ENCODE results near the gene CASP7. TPM values are rescaled to one million over a fixed set of nuclear protein-coding genes. Genes with fewer than 3 reads are reported as not detected.

The CASP7 gene
- total and polyA plus RNA-seq, 7 donors: 4.5 to 24.7 (median 11.9) TPM

DNA sequence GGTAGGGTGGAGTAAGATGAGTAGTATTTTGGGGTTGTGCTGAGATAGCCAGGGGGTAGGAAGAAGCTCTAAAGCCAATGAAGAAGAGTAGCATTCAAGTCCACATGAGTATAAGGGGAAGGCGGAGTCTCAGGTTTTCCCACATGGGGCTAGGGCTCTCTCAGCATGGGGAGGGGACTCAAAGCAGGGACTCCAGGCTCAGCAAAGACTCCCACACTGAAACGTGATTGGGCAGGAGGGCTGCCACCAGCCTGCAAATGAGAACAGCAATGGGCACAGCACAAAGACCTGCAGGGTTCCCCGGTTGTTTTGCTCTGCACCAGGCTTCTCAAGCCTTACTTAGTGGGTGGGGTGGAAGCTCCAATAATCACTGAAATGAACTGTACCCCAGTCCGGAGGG is 14.4 kb upstream of the CASP7 start:
- DNase-seq: no peak
- Histone ChIP-seq H3K27ac (peak overlapping the region; percentile 98), H3K27me3 (ENCODE audit: insufficient read depth in 3 of 3, low read length in 2 of 3) (no peaks in the 10 kb centered on the region), H3K36me3 (ENCODE audit: insufficient read depth in 1 of 2, low read depth in 1 of 2) (peaks cover 0 to 11% of the 10 kb centered on the region in 2 donors), H3K4me3 (peak overlapping the region; percentile 37), H3K9me3 (no peaks in the 10 kb centered on the region), H3K4me1 (peaks cover 28% of the 10 kb centered on the region)
- intact Hi-C loops (cut with DNase I): no loop called here
- TF ChIP-seq, protein P1, sequence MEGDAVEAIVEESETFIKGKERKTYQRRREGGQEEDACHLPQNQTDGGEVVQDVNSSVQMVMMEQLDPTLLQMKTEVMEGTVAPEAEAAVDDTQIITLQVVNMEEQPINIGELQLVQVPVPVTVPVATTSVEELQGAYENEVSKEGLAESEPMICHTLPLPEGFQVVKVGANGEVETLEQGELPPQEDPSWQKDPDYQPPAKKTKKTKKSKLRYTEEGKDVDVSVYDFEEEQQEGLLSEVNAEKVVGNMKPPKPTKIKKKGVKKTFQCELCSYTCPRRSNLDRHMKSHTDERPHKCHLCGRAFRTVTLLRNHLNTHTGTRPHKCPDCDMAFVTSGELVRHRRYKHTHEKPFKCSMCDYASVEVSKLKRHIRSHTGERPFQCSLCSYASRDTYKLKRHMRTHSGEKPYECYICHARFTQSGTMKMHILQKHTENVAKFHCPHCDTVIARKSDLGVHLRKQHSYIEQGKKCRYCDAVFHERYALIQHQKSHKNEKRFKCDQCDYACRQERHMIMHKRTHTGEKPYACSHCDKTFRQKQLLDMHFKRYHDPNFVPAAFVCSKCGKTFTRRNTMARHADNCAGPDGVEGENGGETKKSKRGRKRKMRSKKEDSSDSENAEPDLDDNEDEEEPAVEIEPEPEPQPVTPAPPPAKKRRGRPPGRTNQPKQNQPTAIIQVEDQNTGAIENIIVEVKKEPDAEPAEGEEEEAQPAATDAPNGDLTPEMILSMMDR (IDR thresholded peaks at IDR 0.05): no peak
- no peak for ATAC-seq
- 70 to 76% (median 75%) methylated on average over 4 of the region's 4 CpGs for WGBS, 3 donors

DNA sequence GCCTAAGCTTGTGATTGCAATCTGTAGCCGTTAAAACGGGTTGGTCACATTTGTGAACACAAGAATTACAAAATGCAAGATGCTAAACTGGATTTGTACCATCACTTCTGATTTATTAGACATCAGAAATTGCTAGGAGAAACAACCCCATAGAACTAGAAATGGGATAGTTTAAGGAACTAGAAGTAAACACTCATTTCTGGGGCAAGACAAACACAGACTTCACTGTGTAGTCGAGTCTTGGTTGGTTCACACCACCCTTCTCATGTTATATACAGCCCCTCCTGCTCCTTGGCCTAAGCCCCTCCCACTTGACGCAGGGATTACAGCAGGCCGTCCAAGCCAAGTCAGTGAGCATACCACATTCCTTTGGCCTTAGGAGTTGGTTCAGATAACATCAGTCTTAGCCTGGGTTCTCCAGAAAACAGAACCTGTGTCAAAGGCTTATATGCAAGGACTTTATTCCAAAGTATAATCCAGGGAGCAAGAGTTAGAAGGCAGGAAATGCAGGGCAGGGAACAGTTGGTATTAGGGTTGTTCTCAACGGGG is 13.8 kb upstream of the CASP7 start:
- 18 to 24% (median 22%) methylated on average over 6 of the region's 6 CpGs for WGBS, 3 donors
- H3K4me1 ChIP-seq: peaks cover 28% of the 10 kb centered on the region
- ATAC-seq: peak; percentile 56 to 70 (median 65)
- H3K36me3 ChIP-seq (ENCODE audit: insufficient read depth in 1 of 2, low read depth in 1 of 2): peaks cover 0 to 6% of the 10 kb centered on the region in 2 donors
- no peaks in the 10 kb centered on the region for H3K27me3 ChIP-seq (ENCODE audit: insufficient read depth in 3 of 3, low read length in 2 of 3)
- intact Hi-C loops (cut with DNase I): no loop called here
- peak overlapping the region; percentile 37 for H3K4me3 ChIP-seq
- H3K27ac ChIP-seq: peak overlapping the region; percentile 98
- no peaks in the 10 kb centered on the region for H3K9me3 ChIP-seq
- peak; percentile 49 to 81 for DNase-seq
- TF ChIP-seq, protein P1 (IDR thresholded peaks at IDR 0.05): no peak

DNA sequence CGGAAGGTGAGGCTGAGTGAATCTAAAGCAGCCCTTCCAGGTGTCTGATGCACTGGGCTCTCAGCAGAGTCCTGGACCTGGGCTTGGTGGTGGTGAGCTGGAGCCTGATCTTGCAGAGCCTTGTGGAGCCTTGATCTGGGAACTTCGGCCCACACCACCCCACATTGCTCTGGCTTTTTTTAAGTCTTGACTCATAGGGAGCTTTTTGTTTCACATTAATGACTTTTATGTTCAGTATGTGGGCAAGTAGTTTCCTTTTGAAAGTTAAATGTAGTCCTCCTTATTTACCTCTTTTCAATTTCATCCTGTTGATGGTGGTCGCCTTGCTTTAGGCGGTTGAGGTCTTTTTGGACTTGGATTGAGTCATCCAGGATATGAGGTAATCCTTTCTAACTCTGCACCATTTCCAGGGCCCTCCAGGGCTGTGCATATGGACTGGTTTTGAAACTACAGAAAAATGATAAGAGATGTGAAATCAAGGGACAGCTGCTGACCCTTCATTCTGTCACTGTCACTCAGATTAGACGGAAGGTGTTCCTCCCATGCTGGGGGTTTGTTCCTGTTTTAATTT is 12.9 kb upstream of the CASP7 start:
- peaks cover 28% of the 10 kb centered on the region for H3K4me1 ChIP-seq
- DNase-seq (no peak), ATAC-seq (no peak)
- peak overlapping the region; percentile 29 for H3K4me3 ChIP-seq
- peaks cover 0 to 4% of the 10 kb centered on the region in 2 donors for H3K36me3 ChIP-seq (ENCODE audit: insufficient read depth in 1 of 2, low read depth in 1 of 2)
- 43 to 61% (median 58%) methylated on average over 5 of the region's 5 CpGs for WGBS, 3 donors
- H3K27ac ChIP-seq: peak overlapping the region; percentile 98
- TF ChIP-seq, protein P1 (IDR thresholded peaks at IDR 0.05): no peak
- intact Hi-C loops (cut with DNase I): no loop called here
- H3K27me3 ChIP-seq (ENCODE audit: insufficient read depth in 3 of 3, low read length in 2 of 3): no peaks in the 10 kb centered on the region
- no peaks in the 10 kb centered on the region for H3K9me3 ChIP-seq

DNA sequence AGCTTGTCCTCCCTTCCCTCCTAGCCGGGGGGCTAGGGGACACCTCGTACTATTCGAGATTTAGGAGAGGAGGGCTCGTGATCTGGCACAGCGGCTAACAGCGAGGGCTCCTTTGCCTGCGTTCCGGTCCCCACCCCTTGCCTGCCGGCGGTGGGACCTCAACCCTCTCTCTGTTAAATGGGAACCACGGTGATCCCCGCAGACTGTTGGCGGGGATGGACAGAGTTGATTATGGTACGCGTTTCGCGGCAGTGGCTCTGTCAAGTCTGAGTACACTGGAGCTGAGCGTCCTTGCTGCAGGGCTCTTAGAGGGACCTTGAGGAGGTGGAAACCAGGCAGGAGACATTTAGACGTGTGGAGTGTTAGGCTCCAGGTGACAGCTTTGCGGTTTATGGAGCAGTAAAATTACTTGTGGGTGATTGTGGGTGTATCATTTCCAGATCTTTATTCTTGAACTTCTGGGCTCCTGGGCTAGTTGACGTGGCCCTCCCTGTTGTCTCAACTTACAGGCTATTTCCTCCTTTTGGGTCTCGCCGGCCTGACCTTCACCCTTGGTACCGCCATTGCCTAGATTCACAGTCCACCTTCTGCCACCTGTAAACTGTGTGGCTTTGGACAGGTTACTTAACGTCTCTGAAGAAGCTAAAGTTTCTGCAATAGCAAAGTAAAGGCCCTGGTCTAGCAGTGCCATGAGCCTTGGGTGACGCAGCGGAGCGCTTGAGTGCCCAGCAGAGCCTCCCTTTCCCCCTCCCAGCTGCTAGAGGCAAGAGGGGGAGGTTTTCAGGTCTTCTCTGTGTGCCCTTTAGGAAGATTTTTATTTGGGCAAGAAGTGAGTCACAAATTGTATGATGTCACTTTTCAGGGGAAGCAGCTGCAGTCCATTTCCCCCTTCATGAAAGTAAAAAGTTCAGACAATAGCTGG is 739 bp downstream of the CASP7 start:
- Histone ChIP-seq H3K9me3 (peaks cover 2% of the 10 kb centered on the region), H3K27ac (peak overlapping the region; percentile 95), H3K4me3 (peak overlapping the region; percentile 88), H3K27me3 (ENCODE audit: insufficient read depth in 3 of 3, low read length in 2 of 3) (no peaks in the 10 kb centered on the region), H3K36me3 (ENCODE audit: insufficient read depth in 1 of 2, low read depth in 1 of 2) (no peaks in the 10 kb centered on the region), H3K4me1 (peaks cover 9% of the 10 kb centered on the region)
- whole genome bisulfite sequencing, 3 donors: 3 to 5% (median 4%) methylated on average over 28 of the region's 28 CpGs
- intact Hi-C loops (cut with DNase I): no loop called here
- DNase-seq (peak; percentile 43 to 65), ATAC-seq (peak; percentile 38 to 66 (median 54))
- TF ChIP-seq, protein P1 (IDR thresholded peaks at IDR 0.05): no peak
